NCI-H2107 treated with DMSO at 0.1 percent for 48 hours (cell line): ENCODE measurements around the gene PAPPA2.
"Not testable (repeated sequence)": the region's sequence is repeated elsewhere in the genome, so short reads cannot be mapped to it uniquely, and the experiment has no call there.

Experiments
- DNase-seq: peaks from one replicate; lab custom pipeline; 2025; ENCODE audit not compliant: unreplicated experiment; lab: John Stamatoyannopoulos, UW

PAPPA2 gene

DNA sequence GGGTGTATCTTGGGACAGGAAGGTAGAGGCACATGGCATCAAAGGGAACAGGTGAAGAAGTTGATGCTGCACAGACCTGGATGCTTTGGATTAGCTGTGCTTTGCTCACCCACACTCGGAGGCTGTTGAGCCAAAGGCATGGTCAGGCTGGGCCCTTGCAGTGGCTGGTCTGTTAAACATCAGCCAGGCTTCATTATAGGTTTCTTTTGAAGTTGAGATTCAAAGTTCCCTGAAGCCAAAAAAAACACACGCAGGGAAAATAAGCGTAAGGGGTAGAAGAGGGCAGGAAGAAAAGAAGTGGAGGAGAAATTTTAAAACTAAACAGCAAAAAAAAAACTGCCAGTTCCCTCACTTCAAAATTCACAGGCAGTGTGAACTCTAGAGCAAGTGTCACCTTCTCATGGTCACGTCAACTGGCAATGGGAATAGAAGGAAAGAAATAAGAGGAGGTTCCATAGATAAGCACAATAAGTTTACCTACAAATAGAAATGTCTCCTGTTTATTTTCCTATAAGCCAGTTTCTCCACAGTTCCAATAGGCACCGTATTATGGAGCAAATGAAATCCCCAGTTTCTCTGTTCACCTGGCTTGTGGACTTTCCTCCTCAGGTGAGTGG lies 139.5 kb downstream of the PAPPA2 start:
- DNase-seq: no peak

DNA sequence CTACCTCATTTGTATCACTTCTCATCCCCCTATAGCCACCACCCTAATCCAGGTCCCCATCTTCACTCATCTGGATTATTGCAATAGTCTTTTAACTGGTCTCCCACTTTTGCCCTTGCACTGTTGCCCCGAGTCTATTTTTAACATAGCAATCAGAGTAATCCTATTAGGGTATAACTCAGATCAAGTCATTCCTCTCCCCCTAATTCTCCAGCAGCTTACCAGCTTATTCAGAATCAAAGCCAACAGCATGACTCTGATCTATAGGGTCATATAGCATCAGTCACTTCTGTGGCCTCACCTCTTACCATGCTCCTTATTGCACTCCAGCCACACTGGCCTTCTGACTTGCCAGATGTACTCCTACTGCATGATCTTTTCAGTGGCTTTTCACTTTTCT lies 140.7 kb downstream of the PAPPA2 start:
- DNase-seq: no peak

DNA sequence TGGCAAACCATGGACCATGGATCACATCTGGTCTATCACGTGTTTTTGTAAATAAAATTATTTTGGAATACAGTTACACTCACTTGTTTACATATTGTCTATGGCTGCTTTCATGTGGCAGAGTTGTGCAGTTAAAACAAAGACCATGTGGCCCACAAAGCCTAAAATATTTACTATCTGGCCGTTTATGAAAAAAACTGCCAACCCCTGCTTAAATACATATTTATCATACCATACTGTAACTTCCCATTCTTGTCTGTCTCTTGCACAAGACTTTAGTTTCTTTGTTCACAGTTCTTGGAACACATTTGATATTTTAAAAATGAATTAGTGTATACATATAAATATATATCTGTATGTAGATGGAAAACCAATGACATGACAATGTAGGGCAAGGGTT lies 141.5 kb downstream of the PAPPA2 start:
- DNase-seq: no peak

DNA sequence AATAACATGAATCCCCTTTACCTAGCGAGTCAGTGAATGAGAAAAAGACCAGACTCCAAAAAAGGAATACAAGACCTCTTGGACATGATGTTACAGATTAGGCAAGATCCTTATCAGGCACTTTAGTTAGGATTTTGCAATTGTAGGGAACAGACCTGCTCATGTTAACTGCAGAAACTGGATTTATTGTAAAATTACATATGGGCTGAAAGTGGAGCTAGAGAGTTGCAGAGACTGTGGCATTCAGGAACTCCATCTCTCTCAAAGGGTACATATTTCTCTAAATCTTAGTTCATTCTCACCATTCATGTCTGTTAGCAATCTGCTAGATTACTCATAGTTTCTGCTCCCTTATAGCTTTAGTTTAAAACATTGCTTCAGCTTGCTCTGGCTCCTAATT lies 142.2 kb downstream of the PAPPA2 start:
- DNase-seq: no peak

DNA sequence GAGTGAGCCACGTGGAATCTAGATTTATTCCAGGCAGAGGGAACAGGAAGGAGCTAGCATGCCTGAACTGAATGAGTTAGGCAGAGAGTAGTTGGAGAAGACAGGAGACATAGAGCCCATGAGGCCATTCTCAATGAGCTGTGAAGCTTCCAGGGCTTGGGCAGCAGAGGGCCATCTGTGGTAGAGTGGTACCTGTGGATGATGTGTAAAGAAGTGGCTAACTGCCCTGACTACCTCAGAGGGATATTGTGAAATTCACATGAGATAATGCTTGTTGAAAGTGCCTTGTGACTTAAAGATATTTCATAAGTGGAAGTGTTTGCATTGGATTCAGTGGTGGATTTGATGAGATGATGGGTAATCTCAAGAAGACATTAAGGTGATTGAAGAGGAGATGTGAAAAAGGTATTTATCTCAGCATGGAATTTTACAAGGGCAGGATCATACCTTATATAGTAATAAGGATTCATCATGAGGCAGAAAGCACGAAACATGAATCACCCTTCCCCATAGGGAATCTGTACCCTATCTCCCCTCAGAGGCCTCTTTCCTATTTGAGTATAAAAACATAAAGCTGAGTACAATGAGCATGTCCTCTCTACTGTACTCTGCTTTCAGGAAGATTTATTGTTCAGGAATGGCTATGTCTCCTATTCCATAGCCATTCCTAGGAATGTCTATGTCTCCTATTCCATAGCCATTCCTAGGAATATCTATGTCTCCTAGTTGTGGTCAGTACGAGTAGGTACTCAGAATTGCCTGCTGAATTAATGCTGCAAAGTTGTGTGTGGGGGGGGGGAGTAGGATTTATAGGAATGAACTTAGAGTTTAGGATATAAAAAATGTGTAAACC lies 146.8 kb downstream of the PAPPA2 start:
- DNase-seq: no peak

DNA sequence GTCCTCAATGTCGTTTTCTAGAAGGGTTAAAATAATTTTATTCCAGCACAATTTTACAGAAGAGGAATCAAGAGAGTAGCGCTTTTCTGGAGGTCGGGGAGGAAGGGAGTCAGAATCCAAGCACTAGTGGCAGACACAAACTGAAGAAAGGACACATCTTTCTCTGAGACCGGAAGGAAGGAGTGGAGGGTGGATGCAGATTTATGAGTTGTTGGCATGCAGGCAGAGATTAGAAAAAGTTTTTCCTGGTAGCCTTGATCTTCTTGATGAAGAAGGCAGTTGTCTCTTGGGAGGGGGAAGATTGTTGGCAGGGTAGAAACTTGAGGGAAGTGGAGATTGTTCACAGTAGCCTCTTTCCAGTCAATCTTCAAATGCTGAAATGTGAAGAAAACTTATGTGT lies 149.8 kb downstream of the PAPPA2 start:
- no peak for DNase-seq

DNA sequence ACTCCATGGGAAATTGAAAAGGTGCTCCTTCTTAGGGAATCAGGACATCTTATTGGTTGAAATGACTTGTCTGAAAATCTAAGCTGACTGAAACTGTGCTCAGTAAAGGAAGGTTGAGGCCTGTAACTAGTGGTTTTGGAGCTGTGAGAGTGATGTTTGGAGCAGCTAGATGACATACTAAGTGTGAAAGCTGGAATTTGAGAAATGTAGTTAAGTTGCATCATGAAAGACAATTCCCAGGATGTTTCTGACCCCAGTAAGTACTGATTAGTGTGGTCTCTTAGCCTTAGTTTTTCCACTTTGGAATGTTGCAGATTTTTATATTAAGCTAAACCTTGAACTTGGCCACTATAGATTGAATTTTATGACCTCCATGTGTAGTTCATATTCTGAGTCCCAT lies 154.9 kb downstream of the PAPPA2 start:
- DNase-seq: no peak

DNA sequence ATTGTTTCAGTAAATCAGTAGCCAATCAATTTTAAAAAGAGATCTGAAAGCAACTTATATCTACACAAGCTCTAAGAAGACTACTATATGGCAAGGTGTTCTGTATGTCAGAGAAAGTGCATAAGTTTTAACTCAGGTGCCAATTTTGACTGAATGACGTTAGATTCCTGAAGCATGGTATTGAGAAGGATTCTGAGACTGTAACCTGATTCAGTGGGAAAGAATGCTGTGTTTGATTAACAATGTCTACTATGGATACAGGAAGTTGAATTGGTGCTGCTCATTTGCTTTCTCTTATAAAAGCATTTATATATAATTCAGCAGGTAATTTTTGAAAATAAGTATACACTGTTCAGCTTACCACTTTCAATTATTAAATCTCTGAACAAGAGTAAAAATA lies 156.3 kb downstream of the PAPPA2 start:
- no peak for DNase-seq

DNA sequence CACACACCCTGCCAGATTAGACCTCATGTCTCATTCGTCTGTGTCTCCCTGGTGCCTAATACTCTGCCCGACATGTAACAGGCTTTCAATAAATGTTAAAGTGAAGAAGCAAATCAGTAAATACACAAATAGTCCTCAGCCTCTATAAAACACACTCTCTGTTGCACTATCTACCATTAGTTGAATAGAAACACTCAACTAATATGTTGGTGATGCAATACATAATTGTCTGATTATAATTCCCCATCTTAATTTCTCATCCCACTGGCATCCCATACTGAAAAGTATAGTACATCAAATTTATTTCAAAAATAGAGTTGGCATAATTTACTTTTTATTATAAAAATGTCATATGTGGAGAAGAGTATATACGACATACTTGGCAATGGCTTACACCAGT lies 162.4 kb downstream of the PAPPA2 start:
- DNase-seq: no peak

DNA sequence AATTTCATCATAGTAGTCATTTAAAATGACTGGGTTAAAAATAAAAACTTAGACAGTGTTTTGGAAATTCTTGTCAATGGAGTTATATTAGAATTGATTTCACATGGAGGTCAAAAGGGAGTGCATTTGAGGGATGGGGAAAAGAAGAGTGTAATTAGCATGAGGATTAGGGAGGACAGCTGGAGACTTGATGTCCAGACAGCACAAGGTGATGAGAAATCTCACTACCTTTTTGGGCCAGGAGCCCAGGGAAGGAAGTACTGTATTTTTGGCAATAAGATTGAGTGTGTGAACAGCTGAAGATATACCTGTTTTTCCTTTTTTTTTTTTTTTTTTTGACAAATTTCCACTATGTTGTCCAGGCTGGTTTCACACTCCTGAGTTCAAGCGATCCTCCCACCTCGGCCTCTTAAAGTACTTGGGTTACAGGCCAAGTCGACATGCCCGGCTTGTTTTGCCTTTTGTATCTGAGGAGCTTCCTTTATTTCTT lies 163.6 kb downstream of the PAPPA2 start:
- no peak for DNase-seq

DNA sequence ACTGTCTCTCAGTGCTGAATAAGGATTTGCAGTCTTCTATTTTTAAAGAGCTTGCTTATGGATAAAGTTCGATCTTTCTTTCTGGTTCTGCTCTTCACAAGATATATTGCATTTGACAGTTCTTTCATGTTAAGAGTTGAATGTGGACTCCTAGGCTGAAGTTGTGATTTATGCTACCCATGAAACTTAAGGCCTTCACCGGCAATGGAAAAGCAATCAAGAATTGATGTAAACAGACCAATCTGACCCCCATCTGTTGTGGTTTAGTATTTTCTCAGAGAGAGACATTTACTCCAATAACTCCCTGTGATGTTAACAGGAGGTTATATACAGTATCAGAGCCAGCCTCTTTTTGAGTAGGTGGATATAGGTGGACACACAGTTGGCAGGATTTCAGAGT lies 165.8 kb downstream of the PAPPA2 start:
- DNase-seq: no peak

DNA sequence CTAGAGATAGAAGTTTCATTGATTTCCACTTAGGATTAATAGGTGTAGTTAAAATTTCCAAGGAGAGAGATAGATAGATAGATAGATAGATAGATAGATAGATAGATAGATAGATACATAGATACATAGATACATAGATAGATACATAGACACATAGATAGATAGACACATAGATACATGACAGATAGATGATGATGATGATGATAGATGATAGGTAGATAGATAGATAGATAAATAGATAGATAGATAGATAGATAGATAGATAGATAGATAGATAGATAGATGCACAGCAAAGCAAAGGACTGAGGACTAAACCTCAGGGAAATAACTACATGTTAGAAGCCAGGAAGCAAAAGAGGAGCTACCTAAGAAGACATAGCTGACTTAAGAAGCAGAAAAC lies 171.8 kb downstream of the PAPPA2 start:
- DNase-seq: not testable (repeated sequence)

DNA sequence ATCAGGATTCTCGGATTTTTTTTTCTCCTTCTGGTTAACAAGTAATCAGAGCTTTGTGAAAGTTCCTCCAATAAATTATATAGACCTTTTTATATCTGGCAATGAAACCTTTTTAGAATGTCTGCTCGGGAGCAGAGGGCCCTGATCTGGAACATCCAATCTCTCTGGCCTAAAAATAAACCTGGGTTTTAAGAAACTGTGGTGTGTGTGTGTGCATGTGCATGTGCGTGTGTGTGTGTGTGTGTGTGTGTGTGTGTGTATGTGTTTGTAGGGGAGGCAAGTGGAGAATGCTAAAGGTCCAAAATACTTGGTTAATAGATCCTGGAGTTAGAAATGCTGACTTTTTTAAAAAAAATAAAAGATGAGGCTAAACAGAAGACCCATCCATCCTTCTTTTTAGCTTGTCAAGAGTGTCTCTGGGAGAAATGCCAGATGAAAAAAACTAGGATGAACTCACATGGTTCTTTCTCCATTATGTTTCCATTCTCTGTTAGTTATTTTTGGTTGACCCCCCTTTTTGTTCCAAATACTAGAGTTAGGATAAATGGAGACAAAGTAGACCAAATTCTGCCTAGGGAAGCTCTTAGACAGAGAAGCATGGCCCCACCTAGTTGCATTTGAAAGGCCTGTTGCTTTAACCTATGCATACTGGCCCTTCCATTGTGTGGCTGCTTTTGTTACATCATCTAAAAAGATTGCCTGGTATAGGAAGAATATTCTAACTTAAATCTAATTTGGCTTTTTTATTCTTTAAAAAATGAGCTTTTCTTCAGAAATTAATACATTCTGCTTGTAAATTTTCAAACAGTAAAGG lies 175.9 kb downstream of the PAPPA2 start:
- DNase-seq: no peak

DNA sequence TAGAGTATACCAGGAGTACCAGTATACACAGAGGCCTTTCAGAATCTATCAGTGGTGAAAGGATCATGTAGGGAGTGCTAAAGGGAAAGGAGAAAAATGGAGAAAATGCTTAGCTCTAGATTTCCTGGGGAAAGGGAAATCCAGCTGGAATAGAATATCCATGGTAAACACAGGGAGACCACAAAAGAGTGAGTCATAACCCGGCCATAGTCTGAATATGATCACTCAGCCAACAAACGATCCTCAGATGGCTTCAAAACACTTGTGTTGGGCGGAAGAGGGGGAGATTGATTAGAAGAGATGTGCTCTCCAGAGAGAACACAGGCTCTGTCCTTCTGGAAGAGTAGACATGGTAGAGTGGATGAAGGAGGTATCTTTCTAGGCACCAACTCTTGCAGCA lies 180.6 kb downstream of the PAPPA2 start:
- no peak for DNase-seq

DNA sequence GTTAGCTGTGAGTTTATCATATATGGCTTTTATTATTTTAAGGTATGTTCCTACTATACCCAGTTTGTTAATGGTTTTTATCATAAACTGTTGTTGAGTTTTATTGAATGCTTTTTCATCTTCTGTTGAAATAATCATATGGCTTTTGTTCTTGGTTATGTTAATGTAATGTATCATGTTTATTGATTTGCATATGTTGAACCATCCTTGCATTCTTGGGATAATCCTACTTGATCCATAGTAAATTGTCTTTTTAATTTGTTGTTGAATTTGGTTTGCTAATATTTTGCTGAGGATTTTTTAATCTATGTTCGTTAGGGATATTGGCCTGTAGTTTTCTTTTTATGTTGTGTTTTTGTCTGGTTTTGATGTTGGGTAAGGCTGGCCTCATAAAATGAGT lies 185.6 kb downstream of the PAPPA2 start:
- DNase-seq: no peak

DNA sequence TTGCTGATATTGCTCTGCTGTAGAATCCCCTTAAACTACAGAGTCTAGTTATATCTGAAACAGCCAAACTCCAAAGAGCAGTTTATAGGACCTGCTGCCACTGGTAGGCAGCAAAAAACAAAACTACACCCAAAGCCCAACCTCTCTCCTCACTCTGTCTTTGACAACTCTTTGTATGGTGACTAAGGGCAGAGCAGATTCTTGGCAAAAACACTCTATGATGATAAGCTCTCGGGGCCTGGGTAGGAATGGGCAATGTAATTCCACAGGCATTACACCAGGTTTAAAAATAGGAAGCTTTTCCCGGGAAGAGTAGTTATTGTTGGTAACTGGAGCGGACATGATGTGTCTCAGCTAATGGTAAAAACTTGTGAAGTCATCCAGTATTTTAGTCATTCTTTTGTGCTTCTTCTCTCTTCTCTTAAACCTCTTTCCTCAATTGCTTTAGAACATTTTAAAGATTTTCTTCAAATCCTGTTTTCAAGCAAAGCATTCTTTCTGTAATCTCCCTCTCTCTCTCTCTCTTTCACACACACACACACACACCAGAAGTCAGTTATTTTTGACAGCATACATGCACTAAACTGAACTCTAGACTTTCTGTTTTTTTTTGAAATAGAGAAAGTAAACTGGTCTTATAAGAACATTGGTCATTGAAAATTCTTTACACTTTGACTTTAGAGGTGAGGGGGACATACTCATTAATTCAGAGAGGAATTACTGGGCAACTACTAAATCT lies 193.5 kb downstream of the PAPPA2 start:
- DNase-seq: no peak

DNA sequence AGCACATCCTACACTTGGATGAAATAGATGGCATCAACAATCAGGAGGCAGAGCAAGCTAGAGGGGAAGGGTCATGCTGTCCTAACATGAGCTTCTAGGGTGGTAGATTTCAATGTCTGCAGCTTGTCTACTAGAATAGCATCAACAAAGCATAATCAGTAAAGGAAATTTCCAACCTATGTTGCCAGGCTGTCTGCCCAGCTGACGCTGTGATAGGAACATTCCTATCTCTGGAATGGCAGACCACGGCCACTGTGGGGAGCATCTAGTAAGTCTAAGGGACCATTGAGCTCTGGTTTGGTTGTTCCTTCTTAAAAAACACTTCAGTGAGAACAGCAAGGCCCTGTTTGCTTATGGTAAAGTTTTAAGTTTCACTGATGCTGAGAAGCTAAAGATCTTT lies 206.8 kb downstream of the PAPPA2 start:
- DNase-seq: no peak

DNA sequence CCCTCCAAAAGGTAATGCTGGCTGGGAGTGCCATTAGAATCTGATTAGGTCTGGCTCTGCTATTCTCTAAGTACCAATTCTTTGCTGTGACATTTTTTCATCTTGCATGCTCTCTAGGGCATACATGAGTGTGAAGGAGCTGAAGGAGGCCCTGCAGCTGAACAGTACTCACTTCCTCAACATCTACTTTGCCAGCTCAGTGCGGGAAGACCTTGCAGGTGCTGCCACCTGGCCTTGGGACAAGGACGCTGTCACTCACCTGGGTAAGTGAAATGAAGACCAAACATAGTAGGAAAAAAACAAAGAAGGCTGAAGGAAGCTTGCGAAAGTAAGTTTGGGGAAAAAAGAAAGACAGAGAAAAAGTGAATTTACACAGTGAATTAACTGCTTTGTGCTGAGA lies 207.9 kb downstream of the PAPPA2 start:
- DNase-seq: no peak

DNA sequence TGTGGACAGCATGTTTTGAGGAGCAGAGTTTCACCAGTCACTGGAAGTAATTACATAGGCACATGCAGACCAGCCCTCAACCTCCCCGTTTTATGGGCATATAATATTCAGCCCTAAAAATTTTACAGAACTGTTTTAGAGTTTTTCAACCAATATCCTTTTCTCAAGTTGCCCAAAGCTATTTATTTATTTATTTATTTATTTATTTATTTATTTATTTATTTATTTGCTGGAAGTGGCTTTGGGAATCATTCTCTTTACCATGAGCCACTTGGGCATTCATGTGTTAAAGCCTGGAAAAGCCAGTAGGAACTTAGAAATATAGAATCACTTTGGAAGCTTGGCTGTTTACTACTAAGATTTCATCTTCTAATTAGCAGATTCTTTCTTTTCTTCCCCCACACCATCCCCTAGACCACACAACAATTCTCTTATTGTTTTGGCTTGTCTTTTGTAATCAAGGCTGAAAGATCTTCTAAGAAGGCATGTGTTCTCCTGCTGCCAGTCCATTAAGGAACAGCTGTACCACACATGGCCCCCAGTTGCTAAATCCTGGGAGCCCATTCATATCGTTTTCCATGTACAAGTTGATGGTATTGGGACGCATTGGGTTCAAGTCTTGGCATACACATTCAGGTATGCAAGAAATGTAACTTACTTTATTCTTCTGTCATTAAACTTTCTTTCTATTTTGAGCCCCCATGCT lies 220.0 kb downstream of the PAPPA2 start:
- DNase-seq: no peak
